CD4-positive, alpha-beta T cell treated with Interleukin-6 at 100 ng/mL for 8 hours (primary cell): ENCODE results near the gene MRLN.
"Not testable (repeated sequence)": the region's sequence is repeated elsewhere in the genome, so short reads cannot be mapped to it uniquely, and the experiment has no call there.

ENCODE experiments used
- DNase-seq: peaks from one replicate; pipeline ENCODE4 v3.0.0-alpha.2; 2020; ENCODE audit warnings: mixed read lengths, low spot score

The MRLN gene

DNA sequence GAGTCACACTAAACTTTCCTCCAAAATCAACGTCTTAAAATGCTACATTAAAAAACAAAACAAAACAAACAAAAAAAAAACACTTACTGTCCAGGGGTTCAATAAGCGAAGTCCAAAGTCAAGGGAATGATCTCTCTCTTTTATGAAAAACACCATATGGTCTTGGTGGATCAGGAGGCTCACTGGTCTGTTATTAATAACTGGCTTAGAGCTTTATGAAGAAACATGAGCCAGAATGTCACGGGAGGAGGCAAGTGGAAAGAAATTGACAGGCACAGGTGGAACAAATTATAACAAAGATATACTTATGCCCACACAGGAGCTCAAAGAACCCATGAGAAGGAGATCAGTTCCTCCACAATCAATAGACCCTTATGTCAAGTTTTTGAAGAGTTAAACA lies at the start of gene MRLN:
Gene MRLN, minus strand, starts transcription at position 189 of the 400 bp plus-strand sequence.
- no peak for DNase-seq

DNA sequence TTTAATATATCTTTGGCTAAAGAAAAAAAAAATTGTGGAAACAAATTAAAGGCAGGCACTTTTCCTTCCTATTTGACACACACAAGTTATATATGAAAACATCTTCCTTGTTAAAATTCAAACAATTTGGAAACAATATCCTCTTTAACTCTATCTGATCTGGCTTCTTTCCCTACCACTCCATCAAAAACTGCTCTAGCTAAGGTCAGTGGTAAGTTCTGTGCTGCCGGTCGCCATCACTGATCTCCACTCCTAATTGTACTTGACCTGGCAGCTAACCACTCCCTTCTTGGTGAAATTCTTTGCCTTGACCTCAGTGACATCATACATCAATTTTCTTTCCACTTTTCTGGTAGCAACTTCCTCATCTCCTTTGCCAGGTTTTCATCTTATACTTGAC lies 47.9 kb upstream of the MRLN start:
- no peak for DNase-seq

DNA sequence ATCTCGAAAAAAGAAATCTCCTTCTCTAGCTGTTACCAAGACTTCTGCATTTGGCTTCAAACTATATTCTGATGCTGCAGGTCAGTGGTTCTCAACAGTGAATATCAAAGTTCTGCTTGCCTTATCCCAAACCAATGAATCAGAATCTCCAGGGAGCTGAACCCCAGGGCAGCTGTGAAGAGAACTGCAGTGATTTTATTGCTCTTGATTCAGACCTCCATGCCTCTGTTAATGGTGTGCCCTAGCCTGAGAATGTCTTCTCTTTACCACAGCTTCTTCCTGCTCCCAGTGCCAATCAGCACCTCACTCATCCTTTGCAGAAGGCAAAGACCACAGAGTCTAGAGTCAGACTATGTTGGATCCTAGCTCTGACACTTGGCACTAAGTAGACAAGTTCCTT lies 46.2 kb upstream of the MRLN start:
- no peak for DNase-seq

DNA sequence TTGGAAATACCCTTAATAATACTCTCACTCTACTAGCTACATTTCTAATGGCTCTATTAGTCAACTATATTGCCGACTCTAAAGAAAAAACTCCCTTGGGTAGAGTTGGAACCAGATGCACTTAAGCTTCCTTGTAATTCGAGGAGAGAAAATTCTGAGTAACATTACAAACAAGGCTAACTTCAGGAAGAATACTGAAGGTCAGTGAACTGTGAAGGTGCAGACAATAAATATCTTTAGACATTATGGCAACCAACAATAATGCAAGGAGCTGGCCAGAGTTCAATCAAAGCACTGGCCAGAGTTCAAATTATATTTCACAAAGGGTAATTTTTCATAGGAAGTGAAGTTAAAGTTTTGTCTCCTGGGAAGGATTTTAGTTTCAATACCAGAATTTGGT lies 40.7 kb upstream of the MRLN start:
- no peak for DNase-seq

DNA sequence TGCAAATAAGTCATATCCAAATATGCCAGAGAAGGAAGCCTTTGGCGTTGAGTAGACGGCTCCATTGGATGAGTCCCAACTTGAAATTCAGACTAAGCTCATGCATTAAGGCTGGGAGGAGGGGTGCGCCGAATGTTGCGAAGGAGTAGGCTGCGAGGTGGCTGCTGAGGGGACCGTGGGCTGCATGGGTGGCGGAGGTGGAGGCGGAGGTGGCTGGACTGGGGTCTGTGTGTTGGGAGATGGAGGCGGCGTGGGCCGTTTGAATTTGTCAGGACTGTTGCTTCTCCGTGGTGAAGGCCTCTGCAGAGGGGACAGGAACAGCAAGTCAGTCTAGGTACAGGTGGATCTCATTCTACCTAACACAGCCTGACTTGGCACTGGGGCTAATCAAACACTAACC lies 39.6 kb upstream of the MRLN start:
- DNase-seq = no peak

DNA sequence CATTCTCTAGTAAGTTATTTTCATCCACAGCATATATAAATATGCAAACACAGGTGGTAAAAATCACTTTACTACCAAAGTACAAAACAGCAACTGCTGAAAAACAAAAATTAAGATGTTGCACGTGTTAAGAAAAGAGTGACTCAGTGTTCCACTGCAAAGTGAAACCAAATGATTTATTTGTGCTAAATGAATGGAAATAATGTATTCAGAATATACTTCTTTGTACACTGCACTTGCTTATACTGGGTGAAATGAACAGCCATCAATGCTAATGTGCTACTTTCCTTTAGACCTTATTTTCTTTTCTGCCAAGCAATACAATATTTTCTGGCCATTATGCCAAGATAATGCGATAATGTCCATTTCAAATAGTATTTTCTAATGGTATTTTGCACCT lies 38.3 kb upstream of the MRLN start:
- no peak for DNase-seq

DNA sequence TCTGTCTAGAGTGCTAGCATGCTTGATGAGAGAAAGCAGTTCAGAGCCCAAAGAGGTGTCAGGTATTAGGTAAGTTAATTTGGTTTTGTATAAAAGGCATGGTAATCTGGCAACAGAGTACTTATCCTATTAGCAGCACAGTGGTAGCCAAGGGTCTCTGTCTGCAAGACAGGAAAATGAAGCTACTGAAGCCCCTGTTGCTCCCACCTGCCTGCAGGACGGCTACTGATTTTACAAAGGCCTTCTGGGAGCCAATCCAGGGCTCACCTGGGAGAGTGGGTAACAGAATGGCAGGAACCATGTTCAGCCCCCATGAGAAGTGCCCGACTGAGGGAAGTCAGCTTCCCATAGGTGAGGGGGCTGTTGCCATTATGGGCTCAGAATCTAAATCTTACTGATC lies 36.8 kb upstream of the MRLN start:
- not testable (repeated sequence) for DNase-seq

DNA sequence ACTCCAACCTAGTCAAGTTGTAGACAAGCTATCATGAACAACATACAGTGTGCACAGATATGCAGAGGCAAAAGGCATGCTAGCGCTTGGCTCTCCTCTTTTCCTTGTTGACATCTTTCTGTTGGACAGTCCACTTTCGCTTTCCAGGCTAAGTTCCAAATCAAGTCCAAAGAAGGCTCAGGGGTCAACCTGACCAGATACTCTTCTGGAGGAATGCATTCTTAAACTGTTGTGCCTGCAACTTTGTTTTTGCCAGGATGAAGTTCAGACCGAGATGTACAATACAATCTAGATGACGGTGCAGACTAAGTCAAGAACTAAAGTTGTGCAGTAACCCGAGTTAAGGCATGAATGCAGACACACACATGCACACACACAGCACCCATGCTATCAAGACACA lies 35.7 kb upstream of the MRLN start:
- DNase-seq = not testable (repeated sequence)

DNA sequence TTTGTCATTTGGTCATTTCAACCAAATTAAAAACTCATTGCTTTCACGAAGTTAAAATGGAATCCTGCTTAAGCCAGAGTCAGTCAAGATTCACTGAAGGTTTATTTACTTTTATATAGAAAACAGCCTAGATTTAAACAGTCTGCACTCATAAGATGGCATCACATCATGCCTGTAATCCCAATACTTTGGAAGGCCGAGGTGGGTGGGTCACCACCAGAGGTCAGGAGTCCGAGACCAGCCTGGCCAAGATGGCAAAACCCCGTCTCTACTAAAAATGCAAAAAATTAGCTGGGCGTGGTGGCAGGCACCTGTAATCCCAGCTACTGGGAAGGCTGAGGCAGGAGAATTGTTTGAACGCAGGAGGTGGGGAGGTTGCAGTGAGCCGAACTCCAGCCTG lies 33.8 kb upstream of the MRLN start:
- DNase-seq = not testable (repeated sequence)

DNA sequence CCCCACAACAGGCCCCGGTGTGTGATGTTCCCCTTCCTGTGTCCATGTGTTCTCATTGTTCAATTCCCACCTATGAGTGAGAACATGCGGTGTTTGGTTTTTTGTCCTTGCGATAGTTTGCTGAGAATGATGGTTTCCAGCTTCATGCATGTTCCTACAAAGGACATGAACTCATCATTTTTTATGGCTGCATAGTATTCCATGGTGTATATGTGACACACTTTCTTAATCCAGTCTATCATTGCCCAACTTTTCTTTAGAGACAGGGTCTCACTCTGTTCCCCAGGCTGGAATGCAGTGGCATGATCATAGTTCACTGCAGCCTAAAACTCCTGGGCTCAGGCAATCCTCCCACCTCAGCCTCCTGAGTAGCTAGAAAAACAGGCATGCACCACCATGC lies 32.2 kb upstream of the MRLN start:
- not testable (repeated sequence) for DNase-seq

DNA sequence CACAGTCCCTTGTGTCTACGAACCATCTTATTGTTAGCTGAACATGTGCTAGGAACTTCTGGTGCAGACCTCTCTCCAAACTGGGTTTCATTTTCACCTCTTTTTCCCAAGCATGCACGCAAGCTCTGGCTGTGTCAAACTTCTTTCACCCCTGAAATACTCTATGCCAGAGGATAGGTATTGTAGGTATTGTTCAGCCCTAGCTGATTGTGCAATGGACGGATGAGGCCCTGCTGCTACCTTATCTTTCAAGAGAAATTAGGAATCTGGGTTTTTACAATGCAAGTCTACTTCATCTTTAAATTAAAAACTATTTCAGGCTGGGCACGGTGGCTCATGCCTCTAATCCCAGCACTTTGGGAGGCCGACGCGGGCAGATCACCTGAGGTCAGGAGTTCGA lies 28.3 kb upstream of the MRLN start:
- no peak for DNase-seq

DNA sequence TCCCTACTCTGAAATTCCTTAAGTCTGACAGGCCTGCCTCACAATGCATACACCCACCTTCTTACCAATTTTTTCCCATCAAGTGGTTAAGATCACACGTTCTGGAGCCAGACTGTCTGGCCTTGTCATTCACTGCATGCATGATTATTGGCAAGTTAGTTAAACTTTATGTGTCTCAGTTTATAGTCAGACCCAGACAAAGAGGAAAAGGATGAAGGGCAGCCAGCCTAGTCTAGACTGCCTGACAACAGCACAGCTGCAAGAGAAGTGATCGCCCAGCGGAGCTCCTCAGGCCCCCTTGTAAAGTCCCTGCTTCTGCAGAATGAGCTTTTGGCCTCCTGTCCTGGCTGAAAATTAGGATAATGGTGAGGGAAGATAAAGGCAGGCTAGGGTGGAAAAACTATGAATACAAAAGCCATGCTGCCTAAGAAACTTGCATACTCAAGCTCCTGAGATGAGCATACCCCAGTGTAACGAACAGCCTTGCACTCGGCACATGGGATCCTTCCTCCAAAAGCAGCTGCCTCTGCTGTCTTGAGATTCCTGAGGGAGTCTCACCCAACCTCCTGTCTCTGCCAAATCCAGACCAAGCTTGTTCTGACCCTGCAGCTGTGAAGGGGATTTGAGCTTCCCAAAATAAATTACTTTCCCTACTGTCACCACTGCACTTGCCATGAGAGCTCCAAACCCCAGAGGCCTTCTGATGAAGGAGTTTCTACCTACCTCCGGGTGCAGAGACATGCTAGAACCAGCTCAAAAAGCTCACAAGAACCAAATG lies 26.7 kb upstream of the MRLN start:
- no peak for DNase-seq

DNA sequence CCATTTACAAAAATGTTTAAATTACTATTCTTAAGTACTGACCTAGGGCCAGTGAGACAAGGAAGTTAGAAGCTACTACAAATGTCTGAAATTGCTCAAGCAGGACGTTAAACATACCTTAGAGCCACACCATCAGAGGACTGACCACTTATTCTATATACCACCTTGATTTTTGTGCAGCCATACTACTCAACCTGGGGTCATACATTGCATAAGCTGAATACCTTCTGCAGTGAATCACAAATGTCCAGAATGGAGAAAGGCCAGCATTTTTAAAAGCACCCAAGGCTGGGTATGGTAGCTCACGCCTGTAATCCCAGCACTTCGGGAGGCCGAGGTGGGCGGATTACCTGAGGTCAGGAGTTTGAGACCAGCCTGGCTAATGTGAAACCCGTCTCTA lies 21.2 kb upstream of the MRLN start:
- no peak for DNase-seq

DNA sequence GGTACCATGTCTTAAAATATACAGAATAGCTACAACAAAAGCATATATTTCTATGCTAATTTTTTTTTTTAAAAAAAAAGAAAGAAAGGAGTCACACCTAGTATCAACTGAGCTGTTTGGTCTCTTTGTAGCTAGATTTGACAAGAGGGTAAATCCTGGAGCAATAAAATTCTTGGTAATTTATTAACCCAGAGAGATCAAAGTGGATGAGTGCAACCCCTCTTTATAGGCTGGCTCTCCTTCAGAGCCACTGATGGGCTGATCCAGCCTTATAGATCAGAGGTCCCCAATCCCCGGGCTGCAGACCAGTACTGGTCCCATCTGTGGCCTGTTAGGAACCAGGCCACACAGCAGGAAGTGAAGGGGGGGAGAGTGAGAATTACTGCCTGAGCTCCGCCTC lies 19.8 kb upstream of the MRLN start:
- no peak for DNase-seq

DNA sequence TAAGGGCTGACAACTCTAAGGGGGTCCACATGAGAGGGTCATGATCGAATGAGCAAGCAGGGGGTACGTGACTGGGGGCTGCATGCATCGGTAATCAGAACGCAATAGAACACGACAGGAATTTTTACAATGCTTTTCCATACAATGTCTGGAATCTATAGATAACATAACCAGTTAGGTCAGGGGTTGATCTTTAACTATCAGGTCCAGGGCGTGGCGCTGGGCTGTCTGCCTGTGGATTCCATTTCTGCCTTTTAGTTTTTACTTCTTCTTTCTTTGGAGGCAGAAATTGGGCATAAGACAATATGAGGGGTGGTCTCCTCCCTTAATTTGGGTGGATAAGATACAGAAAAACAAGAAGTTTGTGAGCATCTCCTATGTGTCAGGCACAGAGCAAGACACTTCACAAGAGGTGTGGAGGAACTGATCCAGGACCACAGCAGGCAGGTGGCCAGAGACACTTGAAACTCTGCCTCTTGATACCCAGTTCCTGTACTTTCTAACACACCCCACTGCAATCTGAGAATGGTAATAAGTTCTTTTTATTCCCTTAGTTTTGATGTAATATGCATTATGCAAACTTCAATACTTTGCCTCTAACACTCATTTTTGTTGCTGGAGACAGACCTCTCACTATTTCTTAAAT lies 18.0 kb upstream of the MRLN start:
- DNase-seq = no peak

DNA sequence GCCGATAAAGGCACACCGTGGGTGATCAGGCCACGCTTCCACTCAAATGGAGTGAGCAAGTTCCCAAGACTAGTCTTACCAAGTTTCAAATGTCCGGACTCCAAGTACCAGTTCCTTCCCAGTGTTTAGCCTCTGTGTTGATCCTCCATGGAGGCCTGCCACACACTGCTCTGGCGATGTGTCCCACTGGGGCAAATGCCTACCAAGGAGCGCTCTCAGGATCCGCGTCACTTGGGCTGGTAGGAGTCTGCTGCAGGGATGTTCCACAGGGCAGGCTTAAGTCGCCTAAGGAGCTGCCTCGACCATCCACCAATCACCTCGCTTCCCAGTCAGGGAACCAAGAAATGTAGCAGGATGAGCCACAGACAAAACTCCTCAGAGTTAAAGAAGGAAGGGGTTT lies 17.4 kb upstream of the MRLN start:
- no peak for DNase-seq

DNA sequence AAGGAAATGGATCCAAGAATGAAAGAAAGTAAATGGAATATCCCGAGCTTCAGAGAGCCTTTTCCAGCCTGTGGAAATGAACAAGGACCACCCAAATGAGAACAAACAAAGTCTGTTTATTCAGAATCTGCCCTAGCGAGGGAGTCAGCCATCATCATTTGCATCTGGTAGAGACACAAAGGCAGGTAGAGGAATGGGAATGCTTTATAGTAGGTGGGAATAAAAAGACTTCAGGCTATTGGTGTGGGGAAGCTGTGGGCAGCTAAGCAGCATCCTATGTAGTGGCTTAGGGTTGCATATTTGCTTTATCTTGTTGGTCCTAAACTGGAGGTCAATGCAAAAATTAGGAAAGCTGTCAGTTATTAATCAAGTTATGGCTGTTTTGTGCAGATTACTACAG lies 9.2 kb upstream of the MRLN start:
- DNase-seq = no peak

DNA sequence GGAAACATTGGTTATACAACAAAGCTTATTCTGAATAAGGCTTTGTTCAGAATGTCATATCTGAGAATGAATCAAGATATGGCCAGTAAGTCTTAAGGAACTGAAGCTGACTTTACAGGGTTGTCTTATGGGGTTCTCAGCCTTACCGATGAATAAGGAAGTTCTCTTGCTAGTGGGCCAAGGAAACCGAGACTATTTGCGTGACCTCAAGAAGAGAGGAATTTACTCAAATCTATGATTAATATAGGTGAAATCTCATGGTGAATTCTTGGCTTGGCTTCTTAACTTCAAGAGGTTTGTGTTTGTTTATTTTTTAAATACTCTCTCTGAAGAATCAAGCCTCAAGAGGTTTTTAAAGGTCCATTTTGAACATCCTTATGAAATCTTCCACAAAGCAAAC lies 4.7 kb upstream of the MRLN start:
- DNase-seq = no peak

DNA sequence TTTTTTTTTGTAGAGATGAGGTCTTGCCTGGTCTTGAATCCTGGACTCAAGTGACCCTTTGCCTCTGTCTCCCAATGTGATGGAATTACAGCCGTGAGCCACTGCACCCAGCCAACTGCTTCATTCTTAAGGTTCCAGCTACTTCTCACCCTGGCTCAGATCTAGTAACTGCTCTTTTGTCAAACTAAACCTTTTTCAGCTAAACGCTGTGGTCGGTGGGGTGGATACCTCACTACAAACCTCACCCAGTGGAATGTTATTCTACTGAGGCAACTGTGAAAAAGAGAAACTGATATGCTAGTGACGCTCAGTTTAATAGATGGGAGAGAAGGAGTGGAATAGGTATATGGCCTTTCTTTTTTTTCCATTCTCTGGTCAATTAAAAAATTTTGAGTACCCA lies 1.7 kb upstream of the MRLN start:
- DNase-seq = no peak

DNA sequence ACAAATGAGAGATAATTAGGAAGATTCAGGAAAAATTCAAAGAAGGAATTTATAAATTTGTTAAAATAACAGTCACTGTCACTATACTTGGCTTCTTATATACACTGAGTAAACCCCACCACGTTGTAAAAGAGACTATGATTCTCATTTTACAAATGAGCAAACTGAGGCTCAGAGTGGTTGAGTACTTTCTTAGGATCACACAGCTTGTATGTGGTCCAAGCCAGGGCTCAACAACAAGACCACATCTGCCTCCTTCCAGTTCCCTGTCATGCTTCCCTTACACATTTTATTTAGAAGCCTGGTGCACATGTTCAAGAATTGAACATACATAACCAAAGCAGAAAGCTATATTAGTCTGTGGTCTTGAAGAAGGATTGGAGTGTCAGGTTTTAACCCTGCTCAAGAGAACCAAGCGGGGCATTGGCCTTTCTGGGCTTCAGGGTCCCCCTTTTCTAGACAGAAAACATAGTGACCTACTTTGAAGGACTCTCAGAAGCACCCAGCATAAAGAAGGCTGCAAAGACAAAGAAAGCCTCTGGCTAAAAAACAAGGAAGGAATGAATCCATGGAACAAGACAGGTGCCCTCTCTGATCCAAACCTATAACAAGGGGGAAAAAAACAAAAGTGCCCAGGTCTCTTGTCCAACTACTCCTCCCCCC lies 846 bp downstream of the MRLN start:
- DNase-seq = no peak

DNA sequence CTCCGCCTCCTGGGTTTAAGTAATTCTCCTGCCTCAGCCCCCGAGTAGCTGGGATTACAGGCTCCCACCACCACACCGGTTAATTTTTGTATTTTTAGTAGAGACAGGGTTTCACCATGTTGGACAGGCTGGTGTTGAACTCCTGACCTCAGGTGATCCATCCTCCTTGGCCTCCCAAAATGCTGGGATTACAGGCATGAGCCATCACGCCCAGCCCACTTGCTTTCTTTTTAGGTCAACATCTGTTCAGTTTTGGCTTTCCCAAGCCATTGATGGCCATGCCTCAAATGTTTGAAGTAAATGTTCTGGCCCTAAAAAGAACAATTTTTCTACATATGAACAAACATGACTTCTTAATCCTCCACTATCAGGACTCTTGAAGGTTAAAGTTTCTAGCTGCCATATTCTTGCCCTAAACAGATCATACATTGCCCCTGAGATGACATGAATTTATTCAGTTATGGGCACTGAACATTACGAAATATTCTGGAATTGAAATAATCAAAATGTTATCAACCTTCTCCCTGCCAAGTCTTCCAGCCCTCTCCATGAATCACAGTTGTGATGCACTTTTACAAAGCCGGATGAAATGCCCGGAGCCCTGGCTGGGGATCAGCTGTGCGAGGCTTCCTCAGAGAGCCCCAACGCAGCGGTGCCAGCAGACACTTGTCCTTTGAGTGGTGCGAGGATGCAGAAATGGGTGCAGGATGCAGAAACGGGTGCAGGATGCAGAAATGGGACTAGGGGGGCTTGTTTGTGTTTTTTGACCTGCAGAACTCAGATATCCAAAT lies 2.9 kb downstream of the MRLN start:
- no peak for DNase-seq

DNA sequence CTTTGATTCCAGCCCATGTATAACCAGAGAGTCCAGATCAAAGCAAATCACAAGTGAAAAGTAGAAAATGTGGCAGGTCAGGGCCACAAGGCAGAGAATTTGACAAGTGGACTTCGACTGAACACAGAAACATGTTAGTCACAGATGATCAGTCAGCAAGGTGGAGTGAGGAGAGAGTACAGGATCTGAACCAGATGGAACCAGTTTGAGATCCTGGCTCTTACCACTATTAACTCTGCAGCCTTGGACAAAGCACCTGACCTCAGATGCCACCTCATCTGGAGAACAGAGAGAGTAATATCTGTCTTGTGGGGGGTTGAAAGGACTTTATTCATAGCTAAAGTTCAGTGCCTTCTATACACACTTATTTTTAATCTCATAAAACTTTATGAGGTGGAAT lies 4.4 kb downstream of the MRLN start:
- no peak for DNase-seq
